GM04503 (cell line): ENCODE data around the gene FOXP4.

Experiments used
- DNase-seq: peaks from one replicate; pipeline ENCODE4 v3.0.0-alpha.2; 2012; ENCODE audit warnings: low read depth

Gene FOXP4

GRCh38 chr6:41630069-41630468 lies 83.9 kb downstream of the FOXP4 start:
- no peak for DNase-seq

GRCh38 chr6:41630946-41631345 lies 84.8 kb downstream of the FOXP4 start:
- DNase-seq, result no peak

DNA sequence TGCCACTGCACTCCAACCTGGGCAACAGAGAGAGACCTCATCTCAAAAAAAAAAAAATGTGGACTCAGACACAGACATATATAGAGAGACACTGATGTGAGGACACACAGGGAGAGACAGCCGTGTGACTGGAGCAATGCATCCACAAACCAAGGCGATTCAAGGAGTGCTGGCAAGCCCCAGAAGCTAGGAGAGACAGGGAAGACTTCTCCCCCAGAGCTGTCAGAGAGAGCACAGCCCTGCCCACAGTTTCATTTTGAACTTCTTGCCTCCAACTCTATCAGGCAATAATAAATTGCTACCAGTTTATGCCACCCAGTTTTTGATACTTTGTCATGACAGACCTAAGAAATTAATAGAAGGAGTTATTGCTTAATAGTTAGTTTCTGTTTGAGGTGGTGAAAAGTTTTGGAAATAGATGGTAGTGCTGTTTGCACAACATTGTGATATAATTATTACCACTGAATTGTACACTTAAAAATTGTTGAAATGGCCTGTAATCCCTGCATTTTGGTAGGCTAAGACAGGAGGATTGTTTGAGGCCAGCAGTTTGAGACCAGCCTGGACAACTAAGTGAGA lies 87.0 kb downstream of the FOXP4 start:
- DNase-seq, result no peak

- DNase-seq, result no peak
Measured at GRCh38 chr6:41634657-41635056, 88.5 kb downstream of the FOXP4 start.

GRCh38 chr6:41635365-41635764 lies 89.2 kb downstream of the FOXP4 start:
- no peak for DNase-seq

- no peak for DNase-seq
Measured at GRCh38 chr6:41636833-41637193, 90.6 kb downstream of the FOXP4 start.

GRCh38 chr6:41637194-41638001 lies 91.2 kb downstream of the FOXP4 start:
- DNase-seq, result no peak

GRCh38 chr6:41638002-41638934 lies 92.1 kb downstream of the FOXP4 start, which contains the start of gene MDFI:
Gene MDFI, plus strand, starts transcription at chr6:41638468. Its CDS starts 282 bp downstream, at chr6:41638750.
- DNase-seq, result no peak

DNA sequence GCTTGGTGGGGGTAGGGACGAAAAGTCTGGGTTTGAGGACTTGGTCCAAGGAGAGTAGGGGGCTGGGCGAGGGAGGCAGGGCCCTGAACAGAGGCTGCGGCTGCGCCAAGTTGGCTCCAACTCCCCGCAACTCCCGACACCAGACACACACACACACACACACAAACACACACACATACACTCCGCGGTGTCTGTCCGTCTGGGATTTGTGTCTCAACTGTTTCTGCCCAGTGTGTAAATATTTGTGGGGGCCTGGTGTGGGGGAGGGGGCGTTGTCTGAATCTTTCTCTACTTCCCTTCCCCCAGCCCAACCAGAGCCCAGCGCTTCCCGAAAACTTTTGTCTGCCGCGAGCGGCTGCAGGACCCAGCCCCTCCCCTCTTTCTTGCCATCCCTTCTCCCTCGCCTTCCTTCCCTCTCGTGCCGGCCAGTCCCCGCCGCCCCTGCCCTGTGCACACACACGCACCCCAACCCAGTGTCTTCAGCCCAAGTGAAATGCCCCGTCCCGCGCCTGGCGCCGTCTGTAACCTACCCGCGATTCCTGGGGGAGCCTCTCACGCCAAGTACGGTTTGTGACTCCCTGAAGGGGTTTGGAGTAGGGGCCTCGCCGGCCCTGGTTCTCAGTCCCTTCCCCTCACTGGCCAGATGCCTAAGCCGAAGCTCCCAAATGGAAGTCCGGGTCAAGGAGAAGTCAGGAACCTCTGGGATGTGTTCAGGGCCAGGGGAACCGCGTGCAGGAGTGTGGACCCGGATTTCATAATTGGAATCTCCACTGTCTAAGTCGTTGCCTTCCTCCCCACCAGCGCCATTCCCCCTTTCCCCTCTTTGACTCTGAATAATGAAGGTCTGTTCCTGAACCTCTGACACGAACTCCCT lies 93.0 kb downstream of the FOXP4 start:
- no peak for DNase-seq

- DNase-seq, result no peak
Measured at GRCh38 chr6:41639809-41640371, 93.7 kb downstream of the FOXP4 start.

DNA sequence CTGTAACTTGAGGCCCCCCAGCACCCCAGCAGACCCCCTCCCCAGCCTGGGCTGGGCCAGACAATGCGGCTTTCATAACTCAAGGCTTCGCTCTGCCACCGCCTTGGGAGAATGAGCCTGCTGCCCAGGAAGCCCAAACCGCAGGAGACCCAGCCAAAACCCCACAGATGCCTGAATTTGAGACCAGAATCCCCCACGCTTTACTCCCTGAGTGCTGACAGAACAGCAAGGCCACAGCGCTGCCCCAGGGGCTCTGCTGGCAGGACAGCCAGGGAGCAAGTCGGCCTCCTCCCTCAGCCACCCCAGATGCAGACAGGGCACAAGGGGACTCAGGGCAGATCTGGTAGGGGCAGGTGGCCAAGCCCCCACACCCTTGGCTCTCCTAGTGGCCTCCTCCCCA lies 94.2 kb downstream of the FOXP4 start:
- DNase-seq, result no peak

- DNase-seq, result no peak
Measured at GRCh38 chr6:41641352-41641925, 95.3 kb downstream of the FOXP4 start.

DNA sequence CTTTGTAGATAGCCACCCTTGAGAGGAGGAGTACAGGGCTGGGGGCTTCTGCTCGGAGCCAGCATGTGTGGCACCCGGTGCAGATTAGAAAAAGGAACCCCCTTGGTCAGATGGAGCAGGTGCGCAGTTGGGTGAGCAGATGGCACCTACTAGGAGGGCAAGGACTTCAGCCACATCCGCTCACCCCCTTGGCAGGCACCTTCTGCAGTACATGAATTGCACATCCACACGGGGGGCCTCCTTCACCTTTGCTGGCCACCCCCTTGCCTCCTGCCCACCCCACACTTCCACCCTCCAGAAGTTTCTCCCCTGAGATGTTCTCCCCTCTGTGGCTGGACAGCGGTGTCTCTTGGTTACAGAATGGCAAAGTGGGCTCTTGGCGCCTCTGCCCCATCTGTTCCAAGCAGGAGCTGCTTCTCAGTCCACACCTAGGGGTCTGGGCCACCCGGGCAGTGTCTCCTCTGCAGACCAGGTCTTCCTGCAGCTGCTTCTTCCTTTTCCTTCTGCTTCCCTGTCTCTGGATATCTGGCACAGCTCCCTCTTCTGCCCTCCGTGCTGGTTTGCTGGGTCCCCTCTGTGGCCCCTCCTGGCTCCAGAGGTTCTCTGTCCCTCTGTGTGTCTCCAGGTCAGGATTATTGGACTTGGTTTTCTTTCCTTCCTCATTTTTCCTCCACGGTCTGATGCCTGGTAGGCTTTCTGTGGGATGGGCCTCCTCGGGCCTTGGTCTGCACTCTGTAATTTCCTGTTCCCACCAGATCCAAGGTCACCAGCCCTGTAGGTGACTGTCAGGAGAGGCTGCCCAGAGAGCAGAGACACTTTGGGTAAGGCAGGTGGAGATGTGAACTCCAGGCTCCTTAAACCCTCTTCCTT lies 96.1 kb downstream of the FOXP4 start:
- no peak for DNase-seq

- no peak for DNase-seq
Measured at GRCh38 chr6:41642960-41643898, 97.0 kb downstream of the FOXP4 start.

DNA sequence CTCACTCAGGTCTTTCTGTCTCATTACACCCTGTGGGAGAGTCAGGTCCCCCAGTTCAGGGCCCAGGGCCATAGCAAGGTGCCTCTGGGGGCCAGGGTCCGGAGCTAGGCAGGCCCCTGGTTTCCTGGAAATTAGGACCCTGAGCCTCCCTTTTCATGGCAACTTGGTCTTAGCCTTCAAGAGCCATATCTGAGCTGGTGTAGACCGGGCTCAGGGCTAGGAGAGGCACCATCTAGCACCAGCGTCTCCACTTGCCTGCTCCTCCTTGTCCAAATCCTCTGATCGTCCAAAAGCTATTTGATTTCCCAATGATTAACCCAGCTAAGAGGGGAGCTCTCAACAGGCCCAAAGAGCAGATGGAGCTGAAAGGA lies 97.7 kb downstream of the FOXP4 start:
- DNase-seq, result no peak

GRCh38 chr6:41644297-41644879 lies 98.2 kb downstream of the FOXP4 start:
- DNase-seq, result no peak

GRCh38 chr6:41645007-41645618 lies 98.9 kb downstream of the FOXP4 start:
- no peak for DNase-seq
